ENCODE data around the gene HES3.

The HES3 gene

GRCh38 chr1:6248161-6248776 is 4.3 kb downstream of the HES3 start:
- Histone ChIP-seq H3K9me2 (replicated peaks; ENCODE audit: insufficient read depth, low read length) (no peaks in the 10 kb centered on the region), H4K20me1 (ENCODE audit: low read depth, low read length) (no peaks in the 10 kb centered on the region), H3K4me3 (ENCODE audit: insufficient read depth, low read length, poor library complexity, severe bottlenecking) (no peak overlapping the region), H3K27ac (ENCODE audit: low read depth, low read length) (no peak overlapping the region), H2AFZ (ENCODE audit: low read depth, low read length, severe bottlenecking) (no peak overlapping the region), H3K9ac (ENCODE audit: low read length) (no peak overlapping the region), H3K4me2 (ENCODE audit: low read depth, low read length, poor library complexity, severe bottlenecking) (no peak overlapping the region), H3K36me3 (ENCODE audit: low read length) (no peaks in the 10 kb centered on the region), H3K27me3 (ENCODE audit: low read length) (no peaks in the 10 kb centered on the region), H3F3A (ENCODE audit: insufficient read depth) (no peaks in the 10 kb centered on the region), H3K9me3 (ENCODE audit: insufficient read depth, low read length) (no peaks in the 10 kb centered on the region), H3K79me2 (ENCODE audit: insufficient read depth, low read length) (no peaks in the 10 kb centered on the region)
- TF ChIP-seq, protein P1, sequence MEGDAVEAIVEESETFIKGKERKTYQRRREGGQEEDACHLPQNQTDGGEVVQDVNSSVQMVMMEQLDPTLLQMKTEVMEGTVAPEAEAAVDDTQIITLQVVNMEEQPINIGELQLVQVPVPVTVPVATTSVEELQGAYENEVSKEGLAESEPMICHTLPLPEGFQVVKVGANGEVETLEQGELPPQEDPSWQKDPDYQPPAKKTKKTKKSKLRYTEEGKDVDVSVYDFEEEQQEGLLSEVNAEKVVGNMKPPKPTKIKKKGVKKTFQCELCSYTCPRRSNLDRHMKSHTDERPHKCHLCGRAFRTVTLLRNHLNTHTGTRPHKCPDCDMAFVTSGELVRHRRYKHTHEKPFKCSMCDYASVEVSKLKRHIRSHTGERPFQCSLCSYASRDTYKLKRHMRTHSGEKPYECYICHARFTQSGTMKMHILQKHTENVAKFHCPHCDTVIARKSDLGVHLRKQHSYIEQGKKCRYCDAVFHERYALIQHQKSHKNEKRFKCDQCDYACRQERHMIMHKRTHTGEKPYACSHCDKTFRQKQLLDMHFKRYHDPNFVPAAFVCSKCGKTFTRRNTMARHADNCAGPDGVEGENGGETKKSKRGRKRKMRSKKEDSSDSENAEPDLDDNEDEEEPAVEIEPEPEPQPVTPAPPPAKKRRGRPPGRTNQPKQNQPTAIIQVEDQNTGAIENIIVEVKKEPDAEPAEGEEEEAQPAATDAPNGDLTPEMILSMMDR (IDR thresholded peaks at IDR 0.05; ENCODE audit: insufficient read depth, low read length, poor library complexity, severe bottlenecking), result no peak
- no peak for TF ChIP-seq EZH2phosphoT487 (conservative IDR thresholded peaks at IDR 0.05; ENCODE audit: low read length)

GRCh38 chr1:6248932-6249738 is 5.2 kb downstream of the HES3 start:
- Histone ChIP-seq H3K9ac (ENCODE audit: low read length) (no peak overlapping the region), H4K20me1 (ENCODE audit: low read depth, low read length) (no peaks in the 10 kb centered on the region), H3K4me3 (ENCODE audit: insufficient read depth, low read length, poor library complexity, severe bottlenecking) (no peak overlapping the region)

GRCh38 chr1:6249739-6250689 is 6.0 kb downstream of the HES3 start:
- no peaks in the 10 kb centered on the region for H3K27me3 ChIP-seq (ENCODE audit: low read length)
- H3K4me3 ChIP-seq (ENCODE audit: insufficient read depth, low read length, poor library complexity, severe bottlenecking), result no peak overlapping the region
- no peaks in the 10 kb centered on the region for H3F3A ChIP-seq (ENCODE audit: insufficient read depth)
- TF ChIP-seq EZH2phosphoT487 (conservative IDR thresholded peaks at IDR 0.05; ENCODE audit: low read length), result no peak
- TF ChIP-seq, protein P1 (IDR thresholded peaks at IDR 0.05; ENCODE audit: insufficient read depth, low read length, poor library complexity, severe bottlenecking), result no peak
- no peaks in the 10 kb centered on the region for H3K79me2 ChIP-seq (ENCODE audit: insufficient read depth, low read length)
- no peaks in the 10 kb centered on the region for H3K9me3 ChIP-seq (ENCODE audit: insufficient read depth, low read length)
- no peak overlapping the region for H3K4me2 ChIP-seq (ENCODE audit: low read depth, low read length, poor library complexity, severe bottlenecking)
- H3K9me2 ChIP-seq (replicated peaks; ENCODE audit: insufficient read depth, low read length), result no peaks in the 10 kb centered on the region
- no peaks in the 10 kb centered on the region for H3K36me3 ChIP-seq (ENCODE audit: low read length)
- no peak overlapping the region for H3K27ac ChIP-seq (ENCODE audit: low read depth, low read length)
- H3K9ac ChIP-seq (ENCODE audit: low read length), result no peak overlapping the region
- no peaks in the 10 kb centered on the region for H4K20me1 ChIP-seq (ENCODE audit: low read depth, low read length)
- no peak overlapping the region for H2AFZ ChIP-seq (ENCODE audit: low read depth, low read length, severe bottlenecking)

More at GRCh38 chr1:6248932-6249738, 5.2 kb downstream of the HES3 start:
- H3K9me2 ChIP-seq (replicated peaks; ENCODE audit: insufficient read depth, low read length), result no peaks in the 10 kb centered on the region
- no peak overlapping the region for H2AFZ ChIP-seq (ENCODE audit: low read depth, low read length, severe bottlenecking)
- H3K79me2 ChIP-seq (ENCODE audit: insufficient read depth, low read length), result no peaks in the 10 kb centered on the region
- TF ChIP-seq, protein P1 (IDR thresholded peaks at IDR 0.05; ENCODE audit: insufficient read depth, low read length, poor library complexity, severe bottlenecking), result no peak
- H3K4me2 ChIP-seq (ENCODE audit: low read depth, low read length, poor library complexity, severe bottlenecking), result no peak overlapping the region
- no peaks in the 10 kb centered on the region for H3F3A ChIP-seq (ENCODE audit: insufficient read depth)
- no peak overlapping the region for H3K27ac ChIP-seq (ENCODE audit: low read depth, low read length)
- no peaks in the 10 kb centered on the region for H3K9me3 ChIP-seq (ENCODE audit: insufficient read depth, low read length)
- H3K27me3 ChIP-seq (ENCODE audit: low read length), result no peaks in the 10 kb centered on the region
- H3K36me3 ChIP-seq (ENCODE audit: low read length), result no peaks in the 10 kb centered on the region
